ENCODE measurements around the gene TNFSF12. TPM values are rescaled to one million over a fixed set of nuclear protein-coding genes. Genes with fewer than 3 reads are reported as not detected.
"Not testable (repeated sequence)": the region's sequence is repeated elsewhere in the genome, so short reads cannot be mapped to it uniquely, and the experiment has no call there.

Gene TNFSF12
- polyA plus RNA-seq, 1 of the 3 experiments (the other 2 are of a cell fraction) = 47.6 TPM

DNA sequence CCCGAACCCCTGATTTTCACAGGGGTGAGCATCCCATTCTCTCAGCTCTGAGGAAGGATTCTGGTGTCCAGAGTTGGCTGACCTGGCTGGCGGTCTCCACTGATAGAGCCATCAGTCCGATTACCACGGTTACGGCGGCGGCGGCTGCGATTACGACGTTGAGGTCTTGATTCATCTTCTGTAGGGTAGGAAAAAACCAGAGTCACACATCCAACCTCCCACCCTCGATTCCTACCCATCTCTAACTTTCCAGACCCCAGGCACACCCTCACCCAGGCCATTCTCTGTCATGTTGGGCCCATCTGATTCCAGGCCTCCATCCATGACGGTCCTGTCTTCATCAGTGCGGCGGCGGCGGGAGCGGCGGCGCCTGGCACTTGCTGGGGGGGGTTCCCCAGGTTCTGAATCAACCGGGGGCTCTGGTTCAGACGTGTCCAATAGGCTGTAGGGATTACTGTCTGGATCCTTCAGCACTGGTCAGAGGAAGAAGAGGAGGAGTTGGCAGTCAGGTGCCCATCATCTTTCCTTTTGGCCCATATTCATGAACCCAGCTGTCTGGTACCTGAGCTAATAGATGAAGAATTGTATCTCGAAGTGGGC is 43.7 kb downstream of the TNFSF12 start:
- peaks cover 41 to 68% of the 10 kb centered on the region in 2 experiments for H3K36me3 ChIP-seq (replicated peaks in 1 of 2; ENCODE audit: control insufficient read depth in 1 of 2, insufficient read depth in 2 of 2, low read length in 1 of 2)
- TF ChIP-seq EZH2phosphoT487 (IDR thresholded peaks at IDR 0.05; ENCODE audit: borderline replicate concordance, low read depth) = no peak
- TF ChIP-seq, protein P1, sequence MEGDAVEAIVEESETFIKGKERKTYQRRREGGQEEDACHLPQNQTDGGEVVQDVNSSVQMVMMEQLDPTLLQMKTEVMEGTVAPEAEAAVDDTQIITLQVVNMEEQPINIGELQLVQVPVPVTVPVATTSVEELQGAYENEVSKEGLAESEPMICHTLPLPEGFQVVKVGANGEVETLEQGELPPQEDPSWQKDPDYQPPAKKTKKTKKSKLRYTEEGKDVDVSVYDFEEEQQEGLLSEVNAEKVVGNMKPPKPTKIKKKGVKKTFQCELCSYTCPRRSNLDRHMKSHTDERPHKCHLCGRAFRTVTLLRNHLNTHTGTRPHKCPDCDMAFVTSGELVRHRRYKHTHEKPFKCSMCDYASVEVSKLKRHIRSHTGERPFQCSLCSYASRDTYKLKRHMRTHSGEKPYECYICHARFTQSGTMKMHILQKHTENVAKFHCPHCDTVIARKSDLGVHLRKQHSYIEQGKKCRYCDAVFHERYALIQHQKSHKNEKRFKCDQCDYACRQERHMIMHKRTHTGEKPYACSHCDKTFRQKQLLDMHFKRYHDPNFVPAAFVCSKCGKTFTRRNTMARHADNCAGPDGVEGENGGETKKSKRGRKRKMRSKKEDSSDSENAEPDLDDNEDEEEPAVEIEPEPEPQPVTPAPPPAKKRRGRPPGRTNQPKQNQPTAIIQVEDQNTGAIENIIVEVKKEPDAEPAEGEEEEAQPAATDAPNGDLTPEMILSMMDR (IDR thresholded peaks at IDR 0.05) = no peak
- TF ChIP-seq, protein P2, sequence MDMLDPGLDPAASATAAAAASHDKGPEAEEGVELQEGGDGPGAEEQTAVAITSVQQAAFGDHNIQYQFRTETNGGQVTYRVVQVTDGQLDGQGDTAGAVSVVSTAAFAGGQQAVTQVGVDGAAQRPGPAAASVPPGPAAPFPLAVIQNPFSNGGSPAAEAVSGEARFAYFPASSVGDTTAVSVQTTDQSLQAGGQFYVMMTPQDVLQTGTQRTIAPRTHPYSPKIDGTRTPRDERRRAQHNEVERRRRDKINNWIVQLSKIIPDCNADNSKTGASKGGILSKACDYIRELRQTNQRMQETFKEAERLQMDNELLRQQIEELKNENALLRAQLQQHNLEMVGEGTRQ (IDR thresholded peaks at IDR 0.05; ENCODE audit: borderline replicate concordance, low read depth, low read length) = no peak
- H3K4me2 ChIP-seq = no peak overlapping the region
- H3K79me2 ChIP-seq (ENCODE audit: insufficient read depth) = peaks cover 12% of the 10 kb centered on the region; the same call in 1 of the 2 replicates
- H2AFZ ChIP-seq (ENCODE audit: low read depth) = no peak overlapping the region
- no peak overlapping the region for H3K4me3 ChIP-seq (ENCODE audit: low read depth in 2 of 2, low read length in 1 of 2)
- no peak overlapping the region for H3K27ac ChIP-seq (ENCODE audit: low read depth in 2 of 2, low read length in 1 of 2)
- WGBS (ENCODE audit: low lambda C conversion rate) = 93% methylated on average over 22 of the region's 23 CpGs
- no peak for DNase-seq
- ChIA-PET POLR2A (interaction anchor here (1.4 kb wide), 1 partner anchor 9 kb away, joined by 3 read pairs; the partner anchor contains the start of gene MPDU1), CTCF (interaction anchor here (1.5 kb wide), 1 partner anchor 17 kb away, joined by 7 read pairs; no protein-coding TSS in a partner anchor)
- H3F3A ChIP-seq (replicated peaks; ENCODE audit: insufficient read depth) = peaks cover 44% of the 10 kb centered on the region
- peaks cover 17 to 29% of the 10 kb centered on the region in 2 experiments for H3K4me1 ChIP-seq (ENCODE audit: control insufficient read depth in 1 of 2, insufficient read depth in 2 of 2, low read depth in 1 of 2, low read length in 1 of 2)
- no peaks in the 10 kb centered on the region for H3K9me2 ChIP-seq
- no peaks in the 10 kb centered on the region for H4K20me1 ChIP-seq (ENCODE audit: insufficient read depth)
- H3K9me3 ChIP-seq = no peaks in the 10 kb centered on the region
- H3K9ac ChIP-seq = no peak overlapping the region
- H3K27me3 ChIP-seq (ENCODE audit: insufficient read depth) = no peaks in the 10 kb centered on the region

DNA sequence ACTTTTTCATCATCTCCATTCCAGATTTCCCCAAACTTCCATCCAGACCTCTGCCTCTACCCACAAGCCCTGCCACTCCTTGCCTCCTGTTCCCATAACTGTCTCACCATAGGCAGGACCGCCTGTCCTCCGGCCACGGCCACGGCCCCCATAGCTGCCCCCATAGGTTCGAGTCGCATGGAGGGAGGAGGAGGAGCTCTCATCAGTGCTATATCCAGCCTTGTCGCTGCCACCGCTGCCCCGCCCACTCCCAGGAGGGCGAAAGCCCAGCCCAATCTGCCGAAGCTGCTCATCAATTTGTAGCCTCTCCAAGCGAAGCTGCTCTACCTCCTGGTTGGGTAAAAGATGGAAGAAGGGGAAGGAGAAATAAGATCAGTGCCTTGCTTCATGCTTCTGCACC is 44.4 kb downstream of the TNFSF12 start:
- Histone ChIP-seq H3K27me3 (ENCODE audit: insufficient read depth) (no peaks in the 10 kb centered on the region), H3K79me2 (ENCODE audit: insufficient read depth) (peaks cover 12% of the 10 kb centered on the region; the same call in 1 of the 2 replicates), H2AFZ (ENCODE audit: low read depth) (no peak overlapping the region), H3K9me2 (no peaks in the 10 kb centered on the region), H3K4me3 (ENCODE audit: low read depth in 2 of 2, low read length in 1 of 2) (no peak overlapping the region), H3K4me2 (no peak overlapping the region), H3K9me3 (no peaks in the 10 kb centered on the region), H3K4me1 (ENCODE audit: control insufficient read depth in 1 of 2, insufficient read depth in 2 of 2, low read depth in 1 of 2, low read length in 1 of 2) (peaks cover 17 to 22% of the 10 kb centered on the region in 2 experiments), H3K27ac (ENCODE audit: low read depth in 2 of 2, low read length in 1 of 2) (no peak overlapping the region), H3K9ac (no peak overlapping the region), H3K36me3 (replicated peaks in 1 of 2; ENCODE audit: control insufficient read depth in 1 of 2, insufficient read depth in 2 of 2, low read length in 1 of 2) (peaks cover 41 to 68% of the 10 kb centered on the region in 2 experiments), H3F3A (replicated peaks; ENCODE audit: insufficient read depth) (peaks cover 37% of the 10 kb centered on the region), H4K20me1 (ENCODE audit: insufficient read depth) (no peaks in the 10 kb centered on the region)
- 90% methylated on average over 12 of the region's 12 CpGs for WGBS (ENCODE audit: low lambda C conversion rate)
- ChIA-PET CTCF (interaction anchor here (1.5 kb wide), 1 partner anchor 17 kb away, joined by 7 read pairs; no protein-coding TSS in a partner anchor), POLR2A (interaction anchor here (1.4 kb wide), 1 partner anchor 10 kb away, joined by 3 read pairs; the partner anchor contains the start of gene MPDU1)
- no peak for DNase-seq
- TF ChIP-seq SIN3A (IDR thresholded peaks at IDR 0.05; ENCODE audit: borderline replicate concordance, low read depth, low read length) = no peak
- TF ChIP-seq, protein P3, sequence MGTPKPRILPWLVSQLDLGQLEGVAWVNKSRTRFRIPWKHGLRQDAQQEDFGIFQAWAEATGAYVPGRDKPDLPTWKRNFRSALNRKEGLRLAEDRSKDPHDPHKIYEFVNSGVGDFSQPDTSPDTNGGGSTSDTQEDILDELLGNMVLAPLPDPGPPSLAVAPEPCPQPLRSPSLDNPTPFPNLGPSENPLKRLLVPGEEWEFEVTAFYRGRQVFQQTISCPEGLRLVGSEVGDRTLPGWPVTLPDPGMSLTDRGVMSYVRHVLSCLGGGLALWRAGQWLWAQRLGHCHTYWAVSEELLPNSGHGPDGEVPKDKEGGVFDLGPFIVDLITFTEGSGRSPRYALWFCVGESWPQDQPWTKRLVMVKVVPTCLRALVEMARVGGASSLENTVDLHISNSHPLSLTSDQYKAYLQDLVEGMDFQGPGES (IDR thresholded peaks at IDR 0.05; ENCODE audit: low read depth, low read length) = no peak

DNA sequence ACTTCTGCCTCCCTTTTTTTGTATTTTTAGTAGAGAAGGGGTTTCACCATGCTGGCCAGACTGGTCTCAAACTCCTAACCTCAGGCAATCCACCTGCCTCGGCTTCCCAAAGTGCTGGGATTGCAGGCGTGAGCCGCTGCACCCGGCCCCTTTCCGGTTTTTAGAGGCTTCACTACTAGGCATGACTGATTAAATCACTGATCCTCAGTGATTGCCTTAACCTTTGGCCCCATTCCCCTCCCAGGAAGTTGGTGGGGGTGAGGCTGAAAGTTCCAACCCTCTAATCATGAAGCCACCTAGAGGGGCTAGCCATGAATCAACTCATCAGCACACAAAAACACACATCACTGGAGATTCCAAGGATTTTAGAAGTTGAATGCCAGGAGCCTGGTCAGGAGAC is 48.7 kb downstream of the TNFSF12 start:
- POLR2A ChIA-PET; H3K4me1 ChIP-seq (ENCODE audit: control insufficient read depth in 1 of 2, insufficient read depth in 2 of 2, low read depth in 1 of 2, low read length in 1 of 2): not testable (repeated sequence)

More for the DNA sequence above, 48.7 kb downstream of the TNFSF12 start:
- H3F3A ChIP-seq (replicated peaks; ENCODE audit: insufficient read depth) = peaks cover 21% of the 10 kb centered on the region
- H3K4me2 ChIP-seq; H3K9ac ChIP-seq; H3K9me2 ChIP-seq; H3K9me3 ChIP-seq; H3K4me3 ChIP-seq (ENCODE audit: low read depth in 2 of 2, low read length in 1 of 2); H3K27me3 ChIP-seq (ENCODE audit: insufficient read depth); H2AFZ ChIP-seq (ENCODE audit: low read depth); H3K27ac ChIP-seq (ENCODE audit: low read depth in 2 of 2, low read length in 1 of 2); H4K20me1 ChIP-seq (ENCODE audit: insufficient read depth); DNase-seq: not testable (repeated sequence)
- CTCF ChIA-PET = interaction anchor here (1.3 kb wide), 1 partner anchor 9 kb away, joined by 3 read pairs; no protein-coding TSS in a partner anchor
- WGBS (ENCODE audit: low lambda C conversion rate) = 89% methylated on average over 5 of the region's 5 CpGs
- peaks cover 12% of the 10 kb centered on the region; the same call in 1 of the 2 replicates for H3K79me2 ChIP-seq (ENCODE audit: insufficient read depth)
- H3K36me3 ChIP-seq (replicated peaks in 1 of 2; ENCODE audit: control insufficient read depth in 1 of 2, insufficient read depth in 2 of 2, low read length in 1 of 2) = peaks cover 48 to 67% of the 10 kb centered on the region in 2 experiments
